GM12878 (cell line): Measurements from ENCODE around the gene TARM1. TPM values are rescaled to one million over a fixed set of nuclear protein-coding genes. Genes with fewer than 3 reads are reported as not detected.

Experiments used
- ATAC-seq: fragments of 200-7000 bp; cut with Tn5 transposase; 3 replicates; pipeline ENCODE4 v1.9.1; 2020; ENCODE audit warnings: mild to moderate bottlenecking, moderate library complexity
- BruUV-seq: library from RNA; stranded (reverse); fragments of 400-500 nt; replicated peaks from 2 replicates; lab custom pipeline; 2021; lab: Mats Ljungman, UMichigan
- CTCF ChIA-PET: fragments of 300-600 bp; sonication (Branson Sonifier 250); formaldehyde crosslinking; extraction: SDS; loops from one replicate; lab custom pipeline; 2021; ENCODE audit warnings: inconsistent platforms; lab: Yijun Ruan, JAX
- POLR2A ChIA-PET: fragments of 350-600 bp; formaldehyde crosslinking; extraction: SDS; loops from one replicate; lab custom pipeline; 2021; ENCODE audit warnings: inconsistent platforms; lab: Charles Lee
- RAD21 ChIA-PET: fragments of 300-600 bp; sonication (Branson Sonifier 250); formaldehyde crosslinking; loops from one replicate; lab custom pipeline; 2023; ENCODE audit warnings: antibody characterized with exemption; ENCODE audit not compliant: unreplicated experiment; lab: Charles Lee
- SMC1A ChIA-PET: fragments of 300-600 bp; sonication (Branson Sonifier 250); formaldehyde crosslinking; loops from one replicate; lab custom pipeline; 2023; ENCODE audit not compliant: unreplicated experiment, uncharacterized antibody; lab: Charles Lee
- DNase-seq: peaks from one replicate; pipeline ENCODE4 v3.0.0-alpha.2; 2011; ENCODE audit warnings: low read depth, low spot score
- FAIRE-seq: peaks from 3 replicates; lab custom pipeline; 2011; peaks lifted over from hg19 to GRCh38; lab: Jason Lieb, UNC
- H2AFZ ChIP-seq: 2 replicates; pipeline ENCODE4 v1.6.0; 2011; ENCODE audit warnings: low read depth, low read length, control low read depth; ENCODE audit not compliant: control insufficient read depth
- H3K27ac ChIP-seq: 2 replicates; pipeline ENCODE4 v1.5.1; 2011; ENCODE audit warnings: control low read depth; ENCODE audit not compliant: control insufficient read depth, insufficient read depth
- H3K27me3 ChIP-seq, 2 experiments: replicated peaks in 1 of 2; 2 replicates each; pipeline versions ENCODE4 v1.6.0 to v1.6.1; 2011; ENCODE audit warnings: low read length in 1 of 2; ENCODE audit not compliant: control insufficient read depth in 2 of 2, insufficient read depth in 2 of 2
- H3K36me3 ChIP-seq, 2 experiments: 2 replicates each; pipeline ENCODE4 v1.5.1; 2011; ENCODE audit warnings: low read length in 1 of 2; ENCODE audit not compliant: control insufficient read depth in 2 of 2, insufficient read depth in 2 of 2
- H3K4me1 ChIP-seq: 2 replicates; pipeline ENCODE4 v1.6.1; 2011; ENCODE audit warnings: mild to moderate bottlenecking, low read length, moderate library complexity, mixed read lengths; ENCODE audit not compliant: control insufficient read depth, insufficient read depth
- H3K4me2 ChIP-seq: 2 replicates; pipeline ENCODE4 v1.6.0; 2011; ENCODE audit warnings: control low read depth; ENCODE audit not compliant: control insufficient read depth, insufficient read depth
- H3K4me3 ChIP-seq: fragments of 200-600 bp; sonication (generic); 2 replicates; pipeline ENCODE4 v1.5.1; 2016
- H3K79me2 ChIP-seq: 2 replicates; pipeline ENCODE4 v1.6.0; 2011; ENCODE audit warnings: low read length; ENCODE audit not compliant: control insufficient read depth, insufficient read depth
- H3K9ac ChIP-seq: 2 replicates; pipeline ENCODE4 v1.8.0; 2011; ENCODE audit warnings: low read length, control low read depth, mixed read lengths; ENCODE audit not compliant: control insufficient read depth, insufficient read depth
- H3K9me3 ChIP-seq: replicated peaks from 3 replicates; pipeline ENCODE4 v1.5.1; 2011; ENCODE audit warnings: mild to moderate bottlenecking, low read length; ENCODE audit not compliant: control insufficient read depth, insufficient read depth
- H4K20me1 ChIP-seq: 2 replicates; pipeline ENCODE4 v1.6.0; 2011; ENCODE audit not compliant: control insufficient read depth, insufficient read depth
- FOXK2 ChIP-seq: fragments of 450-650 bp; IDR thresholded peaks from 2 replicates; pipeline ENCODE4 v1.6.1; 2017; ENCODE audit warnings: mild to moderate bottlenecking, moderate library complexity
- GATAD2B ChIP-seq: fragments of 450-650 bp; conservative IDR thresholded peaks from 2 replicates; pipeline ENCODE4 v1.6.1; 2017; ENCODE audit warnings: low read depth, mild to moderate bottlenecking, moderate library complexity
- PML ChIP-seq: IDR thresholded peaks from 2 replicates; pipeline ENCODE4 v1.6.1; 2012; ENCODE audit warnings: low read length, inconsistent platforms
- RUNX3 ChIP-seq: IDR thresholded peaks from 2 replicates; pipeline ENCODE4 v1.6.1; 2012; ENCODE audit warnings: low read length, inconsistent platforms
- SMARCA5 ChIP-seq: fragments of 450-650 bp; IDR thresholded peaks from 2 replicates; pipeline ENCODE4 v1.6.1; 2017; ENCODE audit warnings: mild to moderate bottlenecking
- ZNF207 ChIP-seq: fragments of 450-650 bp; IDR thresholded peaks from 2 replicates; pipeline ENCODE4 v1.6.1; 2014; ENCODE audit warnings: antibody characterized with exemption, mild to moderate bottlenecking, borderline replicate concordance
- ZNF217 ChIP-seq: fragments of 450-650 bp; IDR thresholded peaks from 2 replicates; pipeline ENCODE4 v1.6.1; 2017; ENCODE audit warnings: antibody characterized with exemption, mild to moderate bottlenecking
- WGBS: methylation state at CpG from one replicate; pipeline ENCODE4 v1.1.6; 2016; ENCODE audit warnings: low lambda C conversion rate; ENCODE audit not compliant: insufficient replicate concordance, insufficient coverage; ENCODE audit errors: missing lambda C conversion rate; 5-methylcytosine and 5-hydroxymethylcytosine counted together
- in situ Hi-C: fragments of 300-500 bp; cut with MboI; formaldehyde crosslinking; loops from 9 replicates; pipeline ENCODE4 v1.14.3; 2018; ENCODE audit warnings: mixed read lengths
- intact Hi-C: fragments of 100-400 bp; cut with micrococcal nuclease; formaldehyde crosslinking; loops from one replicate; pipeline ENCODE4 v1.14.2; 2022; ENCODE audit not compliant: unreplicated experiment
- polyA plus RNA-seq, 11 experiments: library from polyadenylated mRNA; depleted of rRNA in 4 of 11; unstranded in 6 of 11; stranded (reverse) in 5 of 11; fragments of >200 nt; fragmentation: Nextera tagmentation in 4 of 11; fragmentation: Illumina TruSeq in 1 of 11; extraction: Ambion mirVana in 4 of 11; extraction: Trizol in 1 of 11; gene quantifications; 1 replicate in 1 of 11; 2 replicates in 10 of 11; pipeline versions ENCODE4 v1.2.1 to v1.2.3, GENCODE V29; 2011 to 2016; ENCODE audit warnings: inconsistent platforms in 2 of 11, missing spikeins in 2 of 11, low read depth in 1 of 11
- total RNA-seq, 4 experiments: library from RNA; depleted of rRNA in 3 of 4; stranded (reverse); fragments of >200 nt in 3 of 4; fragmentation: Illumina TruSeq in 1 of 4; extraction: Trizol in 1 of 4; gene quantifications; 2 replicates each; pipeline versions ENCODE4 v1.2.1 to v1.2.3, GENCODE V29; 2013 to 2021
- TF ChIP-seq, protein P1 (sequence below): fragments of 450-650 bp; IDR thresholded peaks from 2 replicates; pipeline ENCODE4 v1.6.1; 2017; ENCODE audit warnings: borderline replicate concordance

The TARM1 gene
- total and polyA plus RNA-seq, 10 of the 15 experiments (the other 5 are each of a cell fraction or from before 2014, with no cell fraction given): not detected

DNA sequence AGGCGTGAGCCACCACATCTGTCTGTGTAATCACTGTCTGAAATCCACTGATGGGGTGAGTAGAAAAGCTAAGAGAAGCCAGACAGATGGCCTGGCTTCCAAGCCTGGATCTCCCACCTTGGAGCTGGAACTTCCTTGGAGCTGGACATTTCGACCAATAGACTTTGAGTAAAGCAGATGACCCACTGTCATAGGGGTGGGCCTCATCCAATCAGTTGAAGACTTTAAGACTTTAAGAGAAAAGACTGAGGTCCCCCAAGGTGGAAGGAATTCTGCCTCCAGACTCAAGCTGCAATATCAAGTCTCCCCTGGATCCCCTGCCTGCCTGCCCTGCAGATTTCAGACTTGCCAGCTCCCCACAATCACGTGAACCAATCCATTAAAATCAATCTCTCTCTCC is 38.2 kb downstream of the TARM1 start (continued):
- TF ChIP-seq SMARCA5 (no peak), GATAD2B (no peak)

DNA sequence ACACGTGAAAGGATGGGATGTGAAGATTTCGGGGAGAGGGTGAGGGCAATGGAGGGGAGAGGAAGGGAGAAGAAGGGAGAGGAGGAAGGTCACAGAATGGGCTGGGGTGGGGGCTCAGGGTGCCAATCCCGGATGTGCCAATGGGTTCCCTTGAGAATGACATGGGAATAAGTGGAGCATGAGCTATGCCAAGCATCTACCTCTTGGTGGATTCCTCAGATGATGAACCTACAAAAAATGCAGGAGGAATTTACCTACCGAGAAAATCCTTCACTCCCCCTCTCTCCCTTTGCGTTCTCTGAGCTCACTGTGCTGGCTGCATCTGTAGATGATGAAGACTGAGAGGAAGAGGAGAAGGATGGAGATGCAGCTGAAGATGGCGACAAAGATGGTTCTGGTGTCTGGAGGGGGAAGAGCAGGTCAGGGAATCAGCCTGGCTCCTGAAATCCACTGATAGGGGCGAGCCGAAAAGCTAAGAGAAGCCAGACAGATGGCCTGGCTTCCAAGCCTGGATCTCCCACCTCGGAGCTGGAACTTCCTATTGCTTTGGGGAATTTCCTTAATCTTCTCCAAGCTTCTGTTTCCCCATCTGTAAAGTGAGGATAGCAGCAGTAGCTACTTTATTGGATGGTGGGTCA is 39.1 kb downstream of the TARM1 start:
- Histone ChIP-seq H3K27ac (no peak overlapping the region), H3K4me3 (no peak overlapping the region), H4K20me1 (no peaks in the 10 kb centered on the region), H3K9ac (no peak overlapping the region), H3K36me3 (no peaks in the 10 kb centered on the region), H3K79me2 (no peaks in the 10 kb centered on the region), H2AFZ (no peak overlapping the region), H3K9me3 (no peaks in the 10 kb centered on the region; the same call in 2 of the 3 replicates), H3K27me3 (no peaks in the 10 kb centered on the region), H3K4me2 (no peak overlapping the region), H3K4me1 (no peaks in the 10 kb centered on the region)
- ChIA-PET RAD21 (no interaction called here), POLR2A (no interaction called here), CTCF (interaction anchor here (1.2 kb wide), 1 partner anchor 249 kb away, joined by 3 read pairs; no protein-coding TSS in a partner anchor), SMC1A (no interaction called here)
- no peak for FAIRE-seq
- intact Hi-C loops (no loop called here), in situ Hi-C loops (no loop called here)
- ATAC-seq: no peak
- 27% methylated on average over 9 of the region's 9 CpGs for WGBS
- TF ChIP-seq PML (no peak), FOXK2 (no peak), RUNX3 (no peak), ZNF207 (no peak), ZNF217 (no peak)
- TF ChIP-seq, protein P1, sequence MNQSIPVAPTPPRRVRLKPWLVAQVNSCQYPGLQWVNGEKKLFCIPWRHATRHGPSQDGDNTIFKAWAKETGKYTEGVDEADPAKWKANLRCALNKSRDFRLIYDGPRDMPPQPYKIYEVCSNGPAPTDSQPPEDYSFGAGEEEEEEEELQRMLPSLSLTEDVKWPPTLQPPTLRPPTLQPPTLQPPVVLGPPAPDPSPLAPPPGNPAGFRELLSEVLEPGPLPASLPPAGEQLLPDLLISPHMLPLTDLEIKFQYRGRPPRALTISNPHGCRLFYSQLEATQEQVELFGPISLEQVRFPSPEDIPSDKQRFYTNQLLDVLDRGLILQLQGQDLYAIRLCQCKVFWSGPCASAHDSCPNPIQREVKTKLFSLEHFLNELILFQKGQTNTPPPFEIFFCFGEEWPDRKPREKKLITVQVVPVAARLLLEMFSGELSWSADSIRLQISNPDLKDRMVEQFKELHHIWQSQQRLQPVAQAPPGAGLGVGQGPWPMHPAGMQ: no peak
- no TSS peak for BruUV-seq
- no peak for DNase-seq
